H1 (cell line): ENCODE measurements around the gene ADCY2. TPM values are rescaled to one million over a fixed set of nuclear protein-coding genes. Genes with fewer than 3 reads are reported as not detected.

Source experiments
- CTCF ChIA-PET: fragments of 300-600 bp; sonication (Branson Sonifier 250); formaldehyde crosslinking; loops from one replicate; lab custom pipeline; 2021; ENCODE audit not compliant: partially characterized antibody; lab: Charles Lee
- POLR2A ChIA-PET: fragments of 300-600 bp; sonication (Branson Sonifier 250); formaldehyde crosslinking; loops from one replicate; lab custom pipeline; 2021; ENCODE audit warnings: inconsistent platforms; ENCODE audit not compliant: partially characterized antibody; lab: Charles Lee
- DNase-seq, 2 experiments: peaks; one replicate each; pipeline versions ENCODE4 v3.0.0 to v3.0.0-alpha.2; 2010 to 2022; ENCODE audit warnings: low spot score in 2 of 2, low read depth in 1 of 2, mixed read lengths in 1 of 2
- FAIRE-seq: peaks from 2 replicates; lab custom pipeline; 2011; peaks lifted over from hg19 to GRCh38; lab: Jason Lieb, UNC
- H2AFZ ChIP-seq: 2 replicates; pipeline ENCODE4 v1.8.1; 2012; ENCODE audit warnings: low read length, inconsistent platforms
- H2AK5ac ChIP-seq: 2 replicates; pipeline ENCODE4 v1.6.1; 2013; ENCODE audit warnings: low read depth, low read length
- H2BK120ac ChIP-seq: replicated peaks from 2 replicates; pipeline ENCODE3; 2013; ENCODE audit warnings: low read depth, low read length, inconsistent platforms
- H2BK12ac ChIP-seq: 2 replicates; pipeline ENCODE4 v1.6.1; 2013; ENCODE audit warnings: low read depth, low read length
- H2BK15ac ChIP-seq: 2 replicates; pipeline ENCODE4 v1.6.1; 2013; ENCODE audit warnings: low read length
- H2BK20ac ChIP-seq: 2 replicates; pipeline ENCODE4 v1.6.1; 2013; ENCODE audit warnings: low read length
- H2BK5ac ChIP-seq: 2 replicates; pipeline ENCODE4 v1.6.1; 2013; ENCODE audit warnings: low read depth, low read length
- H3K14ac ChIP-seq: 2 replicates; pipeline ENCODE4 v1.6.1; 2013; ENCODE audit warnings: inconsistent platforms; ENCODE audit not compliant: insufficient read length
- H3K18ac ChIP-seq: 2 replicates; pipeline ENCODE4 v1.6.1; 2013; ENCODE audit warnings: low read length; ENCODE audit errors: extremely low read depth
- H3K23ac ChIP-seq: 2 replicates; pipeline ENCODE4 v1.6.1; 2013; ENCODE audit warnings: inconsistent platforms; ENCODE audit not compliant: insufficient read length
- H3K23me2 ChIP-seq: 2 replicates; pipeline ENCODE4 v1.6.1; 2013; ENCODE audit warnings: low read depth, low read length
- H3K27ac ChIP-seq: 2 replicates; pipeline ENCODE4 v1.6.1; 2011; ENCODE audit warnings: low read depth, low read length, inconsistent platforms
- H3K27me3 ChIP-seq, 4 experiments: replicated peaks in 1 of 4; 1 replicate in 1 of 4; 2 replicates in 3 of 4; pipeline versions ENCODE4 v1.6.1 to v1.8.1; 2011 to 2013; ENCODE audit warnings: low read length in 3 of 4, mild to moderate bottlenecking in 3 of 4, inconsistent platforms in 2 of 4, mixed read lengths in 2 of 4, moderate library complexity in 1 of 4; ENCODE audit not compliant: control insufficient read depth in 3 of 4, insufficient read depth in 3 of 4; ENCODE audit errors: extremely low read depth in 1 of 4
- H3K36me3 ChIP-seq, 4 experiments: 2 replicates each; pipeline versions ENCODE4 v1.6.1 to v1.8.1; 2011 to 2013; ENCODE audit warnings: mild to moderate bottlenecking in 4 of 4, low read length in 3 of 4, moderate library complexity in 2 of 4, control low read depth in 1 of 4, inconsistent platforms in 1 of 4; ENCODE audit not compliant: insufficient read depth in 4 of 4, control insufficient read depth in 2 of 4
- H3K4ac ChIP-seq: replicated peaks from 2 replicates; pipeline ENCODE3; 2013; ENCODE audit warnings: low read length, low read depth, mixed read lengths, inconsistent platforms; ENCODE audit not compliant: insufficient read length
- H3K4me1 ChIP-seq, 4 experiments: replicated peaks in 1 of 4; 1 replicate in 1 of 4; 2 replicates in 3 of 4; pipeline versions ENCODE4 v1.6.1 to v1.8.1; 2011 to 2013; ENCODE audit warnings: low read length in 3 of 4, inconsistent platforms in 2 of 4, mixed read lengths in 1 of 4; ENCODE audit not compliant: insufficient read depth in 4 of 4, control insufficient read depth in 3 of 4
- H3K4me2 ChIP-seq, 2 experiments: 2 replicates each; pipeline versions ENCODE4 v1.6.1 to v1.8.1; 2011 to 2013; ENCODE audit warnings: low read depth in 2 of 2, low read length in 2 of 2, control low read depth in 1 of 2, inconsistent platforms in 1 of 2, mild to moderate bottlenecking in 1 of 2; ENCODE audit not compliant: insufficient read depth in 1 of 2
- H3K4me3 ChIP-seq, 4 experiments: fragments of 200-600, 300-600 bp in 1 of 4; sonication (generic), shearing (Covaris generic), sonication (Bioruptor Twin) in 1 of 4; 2 replicates each; pipeline versions ENCODE4 v1.5.1 to v1.8.1; 2011 to 2016; ENCODE audit warnings: low read length in 4 of 4, low read depth in 3 of 4, control low read depth in 2 of 4, inconsistent platforms in 2 of 4, mild to moderate bottlenecking in 2 of 4, mixed read lengths in 1 of 4, moderate library complexity in 1 of 4; ENCODE audit not compliant: insufficient read depth in 2 of 4; ENCODE audit errors: extremely low read depth in 1 of 4
- H3K56ac ChIP-seq: replicated peaks from 2 replicates; pipeline ENCODE3; 2013; ENCODE audit warnings: low read depth, mild to moderate bottlenecking, mixed read lengths, low read length, inconsistent platforms; ENCODE audit not compliant: insufficient read length
- H3K79me1 ChIP-seq: 2 replicates; pipeline ENCODE4 v1.6.1; 2013; ENCODE audit warnings: low read depth, low read length, control low read depth
- H3K79me2 ChIP-seq, 2 experiments: 2 replicates each; pipeline versions ENCODE4 v1.6.1 to v1.8.1; 2012 to 2013; ENCODE audit warnings: low read length in 2 of 2, mild to moderate bottlenecking in 2 of 2, inconsistent platforms in 1 of 2; ENCODE audit not compliant: insufficient read depth in 2 of 2, control insufficient read depth in 1 of 2
- H3K9ac ChIP-seq, 4 experiments: replicated peaks in 1 of 4; 1 replicate in 1 of 4; 2 replicates in 3 of 4; pipeline versions ENCODE4 v1.6.1 to v1.8.1; 2011 to 2013; ENCODE audit warnings: low read depth in 3 of 4, low read length in 3 of 4, control low read depth in 2 of 4, mild to moderate bottlenecking in 2 of 4, moderate library complexity in 2 of 4, inconsistent platforms in 1 of 4; ENCODE audit errors: extremely low read depth in 1 of 4
- H3K9me3 ChIP-seq, 2 experiments: 2 replicates each; pipeline versions ENCODE4 v1.6.1 to v1.8.1; 2012 to 2013; ENCODE audit warnings: mild to moderate bottlenecking in 2 of 2, moderate library complexity in 2 of 2, control low read depth in 1 of 2, inconsistent platforms in 1 of 2, low read depth in 1 of 2, low read length in 1 of 2, mixed read lengths in 1 of 2; ENCODE audit not compliant: insufficient read depth in 2 of 2
- H4K20me1 ChIP-seq, 2 experiments: replicated peaks in 1 of 2; 2 replicates each; pipeline versions ENCODE3 to v1.8.1; 2011 to 2013; ENCODE audit warnings: inconsistent platforms in 2 of 2, low read length in 2 of 2, mild to moderate bottlenecking in 1 of 2; ENCODE audit not compliant: insufficient read depth in 2 of 2, control insufficient read depth in 1 of 2
- H4K5ac ChIP-seq: 2 replicates; pipeline ENCODE4 v1.6.1; 2013; ENCODE audit warnings: low read length, low read depth, mixed read lengths, inconsistent platforms; ENCODE audit not compliant: insufficient read length
- H4K8ac ChIP-seq: 2 replicates; pipeline ENCODE4 v1.8.0; 2013; ENCODE audit warnings: mild to moderate bottlenecking, moderate library complexity, low read length, inconsistent platforms; ENCODE audit not compliant: insufficient read depth; ENCODE audit errors: extremely low read depth
- H4K91ac ChIP-seq: replicated peaks from 2 replicates; pipeline ENCODE3; 2013; ENCODE audit warnings: low read length, mixed read lengths, inconsistent platforms; ENCODE audit not compliant: insufficient read length
- BCL11A ChIP-seq, 2 experiments: IDR thresholded peaks; one replicate each; pipeline ENCODE4 v1.6.1; 2011; ENCODE audit warnings: low read depth in 2 of 2, low read length in 2 of 2, mild to moderate bottlenecking in 2 of 2
- SIRT6 ChIP-seq: IDR thresholded peaks from one replicate; pipeline ENCODE4 v1.7.1; 2012; ENCODE audit warnings: low read length, inconsistent platforms
- SP4 ChIP-seq: IDR thresholded peaks from 2 replicates; pipeline ENCODE4 v1.6.1; 2012; ENCODE audit warnings: low read length, inconsistent platforms
- polyA plus RNA-seq, 7 experiments: library from polyadenylated mRNA; depleted of rRNA in 3 of 7; stranded (reverse) in 5 of 7; unstranded in 2 of 7; fragments of >200 nt in 5 of 7; fragments of 200-250 nt in 2 of 7; gene quantifications; 1 replicate in 5 of 7; 2 replicates in 1 of 7; 4 replicates in 1 of 7; pipeline versions ENCODE4 v1.2.1 to v1.2.3, GENCODE V29; 2011 to 2013; ENCODE audit warnings: missing spikeins in 2 of 7, mixed read lengths in 2 of 7
- total RNA-seq: library from RNA; stranded (reverse); fragmentation: NEBNext Ultra II Directional; extraction: Animal tissue kit (Norgen Biotek cat#: 25700); gene quantifications from 2 replicates; pipeline ENCODE4 v1.2.1, GENCODE V29; 2021

Gene ADCY2
- total and polyA plus RNA-seq, 2 of the 8 experiments (the other 6 are each of a cell fraction or from before 2014, with no cell fraction given) = 35.8 to 122 TPM

- Histone ChIP-seq H2BK120ac (no peak overlapping the region), H3K27me3 (no peaks in the 10 kb centered on the region), H4K20me1 (peaks cover 0 to 2% of the 10 kb centered on the region in 2 experiments), H3K18ac (no peak overlapping the region), H3K36me3 (no peaks in the 10 kb centered on the region), H3K27ac (no peak overlapping the region), H3K14ac (no peak overlapping the region), H2BK15ac (no peak overlapping the region), H2BK5ac (no peak overlapping the region), H2BK20ac (no peak overlapping the region), H3K23me2 (no peaks in the 10 kb centered on the region), H3K4ac (no peak overlapping the region), H3K9ac (no peak overlapping the region), H3K23ac (no peak overlapping the region), H3K79me2 (peaks cover 0 to 34% of the 10 kb centered on the region in 2 experiments; a peak in 2 of 4 replicates), H3K4me1 (peaks cover 2 to 11% (median 7%) of the 10 kb centered on the region in 4 experiments; a peak in 4 of 7 replicates), H3K9me3 (no peaks in the 10 kb centered on the region), H3K4me2 (no peak overlapping the region), H2BK12ac (no peak overlapping the region), H3K79me1 (peaks cover 2% of the 10 kb centered on the region; the same call in 1 of the 2 replicates), H4K8ac (no peak overlapping the region), H3K56ac (no peak overlapping the region), H2AK5ac (no peak overlapping the region), H2AFZ (no peak overlapping the region), H4K91ac (no peak overlapping the region), H3K4me3 (no peak overlapping the region), H4K5ac (no peak overlapping the region)
- POLR2A ChIA-PET = no interaction called here
- CTCF ChIA-PET = no interaction called here
- FAIRE-seq = no peak
- TF ChIP-seq BCL11A (IDR thresholded peaks at IDR 0.05; ENCODE audit: low read depth in 2 of 2, low read length in 2 of 2) = no peak
- no peak for TF ChIP-seq SP4
- TF ChIP-seq SIRT6 = no peak
- DNase-seq = no peak
Observed at GRCh38 chr5:7608772-7609171, 212.8 kb downstream of the ADCY2 start.
